NT2/D1 (cell line): ENCODE measurements around the gene TXNDC9.

Source experiments
- DNase-seq: peaks from one replicate; pipeline ENCODE4 v3.0.0-alpha.2; 2011; ENCODE audit warnings: low read depth, low spot score
- H3K27me3 ChIP-seq: 2 replicates; pipeline ENCODE4 v1.6.0; 2011; ENCODE audit warnings: mild to moderate bottlenecking; ENCODE audit not compliant: insufficient read length, insufficient read depth
- H3K36me3 ChIP-seq: 2 replicates; pipeline ENCODE4 v1.6.1; 2011; ENCODE audit warnings: mild to moderate bottlenecking, low read length, mixed read lengths; ENCODE audit not compliant: insufficient read depth, insufficient read length
- H3K4me1 ChIP-seq: 2 replicates; pipeline ENCODE4 v1.5.1; 2011; ENCODE audit not compliant: insufficient read depth, insufficient read length
- H3K4me3 ChIP-seq: 2 replicates; pipeline ENCODE4 v1.5.1; 2011; ENCODE audit warnings: low read depth; ENCODE audit not compliant: insufficient read length
- H3K9ac ChIP-seq: 2 replicates; pipeline ENCODE4 v1.6.0; 2011; ENCODE audit warnings: low read depth; ENCODE audit not compliant: insufficient read length
- H3K9me3 ChIP-seq: 2 replicates; pipeline ENCODE4 v1.5.1; 2011; ENCODE audit warnings: mild to moderate bottlenecking, low read length; ENCODE audit not compliant: insufficient read depth
- SUZ12 ChIP-seq: IDR thresholded peaks from 2 replicates; pipeline ENCODE4 v1.6.1; 2011; ENCODE audit not compliant: insufficient read length, insufficient read depth; ENCODE audit errors: extremely low read depth
- YY1 ChIP-seq: IDR thresholded peaks from 2 replicates; pipeline ENCODE4 v1.6.1; 2011; ENCODE audit not compliant: insufficient read length, insufficient read depth
- ZNF274 ChIP-seq: IDR thresholded peaks from 2 replicates; pipeline ENCODE4 v1.6.1; 2011; ENCODE audit warnings: mild to moderate bottlenecking, low read depth, low read length

The TXNDC9 gene

DNA sequence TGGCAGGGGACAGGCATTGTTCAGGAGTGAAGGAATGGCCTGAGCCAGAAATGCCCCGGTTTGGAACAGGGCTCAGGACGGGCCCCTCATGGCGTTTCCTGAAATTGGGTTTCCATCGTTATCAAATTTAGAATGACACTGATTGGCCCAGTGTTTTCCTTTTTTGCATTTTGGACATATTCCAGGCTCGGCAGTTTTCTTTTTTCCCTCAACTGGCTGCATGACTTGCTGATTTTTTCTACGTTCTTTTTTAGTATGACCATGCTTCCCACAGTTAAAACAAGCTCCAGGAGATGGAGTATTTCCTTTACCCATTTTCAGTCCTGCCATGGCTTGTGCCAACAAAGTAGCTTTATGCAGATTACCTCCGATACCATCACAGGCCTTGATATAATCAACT, 60.3 kb downstream of the TXNDC9 start:
- no peaks in the 10 kb centered on the region for H3K36me3 ChIP-seq
- no peaks in the 10 kb centered on the region for H3K4me1 ChIP-seq
- no peaks in the 10 kb centered on the region for H3K27me3 ChIP-seq
- no peak for DNase-seq
- H3K4me3 ChIP-seq = no peak overlapping the region
- peaks cover 10% of the 10 kb centered on the region for H3K9me3 ChIP-seq
- TF ChIP-seq YY1 (no peak), ZNF274 (no peak), SUZ12 (no peak)
- no peak overlapping the region for H3K9ac ChIP-seq
